GM12801 (cell line): ENCODE data around the gene OXLD1.

ENCODE experiments used
- TF ChIP-seq, protein P1 (sequence below): IDR thresholded peaks from one replicate; pipeline ENCODE4 v1.5.1; 2011; ENCODE audit warnings: control low read depth; ENCODE audit not compliant: insufficient read length; ENCODE audit errors: extremely low read depth

OXLD1 gene

GRCh38 chr17:81697261-81698044 lies 31.0 kb upstream of the OXLD1 start:
- TF ChIP-seq, protein P1, sequence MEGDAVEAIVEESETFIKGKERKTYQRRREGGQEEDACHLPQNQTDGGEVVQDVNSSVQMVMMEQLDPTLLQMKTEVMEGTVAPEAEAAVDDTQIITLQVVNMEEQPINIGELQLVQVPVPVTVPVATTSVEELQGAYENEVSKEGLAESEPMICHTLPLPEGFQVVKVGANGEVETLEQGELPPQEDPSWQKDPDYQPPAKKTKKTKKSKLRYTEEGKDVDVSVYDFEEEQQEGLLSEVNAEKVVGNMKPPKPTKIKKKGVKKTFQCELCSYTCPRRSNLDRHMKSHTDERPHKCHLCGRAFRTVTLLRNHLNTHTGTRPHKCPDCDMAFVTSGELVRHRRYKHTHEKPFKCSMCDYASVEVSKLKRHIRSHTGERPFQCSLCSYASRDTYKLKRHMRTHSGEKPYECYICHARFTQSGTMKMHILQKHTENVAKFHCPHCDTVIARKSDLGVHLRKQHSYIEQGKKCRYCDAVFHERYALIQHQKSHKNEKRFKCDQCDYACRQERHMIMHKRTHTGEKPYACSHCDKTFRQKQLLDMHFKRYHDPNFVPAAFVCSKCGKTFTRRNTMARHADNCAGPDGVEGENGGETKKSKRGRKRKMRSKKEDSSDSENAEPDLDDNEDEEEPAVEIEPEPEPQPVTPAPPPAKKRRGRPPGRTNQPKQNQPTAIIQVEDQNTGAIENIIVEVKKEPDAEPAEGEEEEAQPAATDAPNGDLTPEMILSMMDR = no peak

DNA sequence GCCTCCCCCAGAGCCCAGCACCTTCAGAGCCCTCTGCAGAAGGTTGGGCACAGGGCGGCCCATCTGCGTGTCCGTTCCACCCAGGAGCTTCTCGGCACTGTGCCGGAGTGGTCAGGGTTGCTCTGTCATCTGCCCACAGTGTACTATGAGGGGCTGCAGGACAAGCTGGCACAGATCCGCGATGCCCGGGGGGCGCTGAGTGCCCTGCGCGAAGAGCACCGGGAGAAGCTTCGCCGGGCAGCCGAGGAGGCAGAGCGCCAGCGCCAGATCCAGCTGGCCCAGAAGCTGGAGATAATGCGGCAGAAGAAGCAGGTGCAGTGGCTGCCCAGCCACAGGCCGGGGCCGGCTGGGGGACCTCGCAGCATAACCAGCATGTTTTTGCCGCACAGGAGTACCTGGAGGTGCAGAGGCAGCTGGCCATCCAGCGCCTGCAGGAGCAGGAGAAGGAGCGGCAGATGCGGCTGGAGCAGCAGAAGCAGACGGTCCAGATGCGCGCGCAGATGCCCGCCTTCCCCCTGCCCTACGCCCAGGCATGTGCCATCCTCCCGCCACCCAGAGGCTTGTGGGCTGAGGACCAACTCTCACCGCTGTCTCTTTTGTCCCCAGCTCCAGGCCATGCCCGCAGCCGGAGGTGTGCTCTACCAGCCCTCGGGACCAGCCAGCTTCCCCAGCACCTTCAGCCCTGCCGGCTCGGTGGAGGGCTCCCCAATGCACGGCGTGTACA lies 30.0 kb upstream of the OXLD1 start:
- TF ChIP-seq, protein P1 = no peak

DNA sequence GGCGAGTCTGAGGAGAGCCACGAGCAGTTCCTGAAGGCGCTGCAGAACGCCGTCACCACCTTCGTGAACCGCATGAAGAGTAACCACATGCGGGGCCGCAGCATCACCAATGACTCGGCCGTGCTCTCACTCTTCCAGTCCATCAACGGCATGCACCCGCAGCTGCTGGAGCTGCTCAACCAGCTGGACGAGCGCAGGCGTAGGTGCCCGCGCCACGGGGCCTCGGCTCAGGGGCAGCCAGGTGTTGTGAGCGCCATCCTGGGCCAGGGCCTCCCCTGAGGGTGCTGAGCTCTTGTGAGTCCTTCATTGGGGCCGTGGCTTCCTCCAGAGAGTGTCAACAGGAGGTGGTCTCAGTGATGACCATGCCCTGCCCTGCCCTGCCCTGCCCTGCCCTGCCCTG lies 29.4 kb upstream of the OXLD1 start:
- TF ChIP-seq, protein P1 = no peak

GRCh38 chr17:81695211-81695610 lies 28.8 kb upstream of the OXLD1 start:
- TF ChIP-seq, protein P1 = no peak

DNA sequence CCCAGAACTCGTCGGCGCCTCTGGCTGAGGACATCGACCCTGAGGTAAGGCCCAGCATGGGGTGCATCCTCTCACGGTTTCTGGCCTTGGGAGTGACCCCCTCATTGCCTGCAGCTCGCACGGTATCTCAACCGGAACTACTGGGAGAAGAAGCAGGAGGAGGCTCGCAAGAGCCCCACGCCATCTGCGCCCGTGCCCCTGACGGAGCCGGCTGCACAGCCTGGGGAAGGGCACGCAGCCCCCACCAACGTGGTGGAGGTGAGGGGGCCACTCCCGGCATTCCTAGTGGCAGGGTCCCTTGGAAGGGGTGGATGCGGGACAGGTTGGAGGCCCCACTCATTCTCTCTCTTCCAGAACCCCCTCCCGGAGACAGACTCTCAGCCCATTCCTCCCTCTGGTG lies 28.4 kb upstream of the OXLD1 start:
- TF ChIP-seq, protein P1 = no peak

DNA sequence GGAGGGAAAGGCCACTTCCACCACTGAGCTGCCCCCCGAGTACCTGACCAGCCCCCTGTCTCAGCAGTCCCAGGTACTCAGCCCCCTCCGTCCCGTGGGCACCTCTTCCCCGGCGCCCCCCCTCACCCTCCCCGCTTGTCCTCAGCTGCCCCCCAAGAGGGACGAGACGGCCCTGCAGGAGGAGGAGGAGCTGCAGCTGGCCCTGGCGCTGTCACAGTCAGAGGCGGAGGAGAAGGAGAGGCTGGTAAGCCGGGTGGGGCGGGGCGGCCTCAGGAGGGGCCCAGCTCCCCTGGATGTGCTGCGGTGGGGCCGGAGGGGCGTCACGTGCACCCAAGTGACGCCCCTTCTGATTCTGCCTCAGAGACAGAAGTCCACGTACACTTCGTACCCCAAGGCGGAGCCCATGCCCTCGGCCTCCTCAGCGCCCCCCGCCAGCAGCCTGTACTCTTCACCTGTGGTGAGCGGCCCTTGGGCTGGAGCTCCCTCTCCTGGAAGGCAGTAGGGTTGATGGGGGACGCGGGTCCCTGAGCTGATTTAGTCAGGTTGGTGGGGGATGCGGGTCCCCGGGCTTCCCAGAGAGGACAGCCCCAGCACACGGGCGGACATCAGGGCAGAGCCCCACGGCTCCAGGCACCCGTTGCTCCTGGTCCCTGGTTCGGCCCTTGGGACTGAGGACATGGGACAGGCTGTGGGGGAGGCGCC lies 27.3 kb upstream of the OXLD1 start:
- TF ChIP-seq, protein P1 = no peak

GRCh38 chr17:81691608-81692007 lies 25.2 kb upstream of the OXLD1 start:
- TF ChIP-seq, protein P1 = no peak
